Testis (tissue), 3 donors: ENCODE measurements around the gene SYT10. TPM values are rescaled to one million over a fixed set of nuclear protein-coding genes. Genes with fewer than 3 reads are reported as not detected.
"Not testable (repeated sequence)": the region's sequence is repeated elsewhere in the genome, so short reads cannot be mapped to it uniquely, and the experiment has no call there.

Experiments
- DNase-seq: peaks from one replicate; pipeline ENCODE4 v3.0.0-alpha.2; 2019
- H3K27ac ChIP-seq, 2 donors: fragments of 200-600 bp; sonication (generic); one replicate each; pipeline ENCODE4 v1.5.1; 2019
- H3K27me3 ChIP-seq: fragments of 200-600 bp; sonication (generic); one replicate; pipeline ENCODE4 v1.5.1; 2019
- H3K36me3 ChIP-seq: fragments of 200-600 bp; sonication (generic); one replicate; pipeline ENCODE4 v1.5.1; 2017; ENCODE audit warnings: low read depth; ENCODE audit errors: missing control alignments
- H3K4me1 ChIP-seq: fragments of 200-600 bp; sonication (generic); one replicate; pipeline ENCODE4 v1.5.1; 2019
- H3K4me3 ChIP-seq, 2 donors: fragments of 200-600 bp; sonication (generic); one replicate each; pipeline ENCODE4 v1.5.1; 2017 to 2019
- H3K9me3 ChIP-seq: fragments of 200-600 bp; sonication (generic); one replicate; pipeline ENCODE4 v1.5.1; 2017
- POLR2A ChIP-seq: fragments of 450-650 bp; IDR thresholded peaks from one replicate; pipeline ENCODE4 v1.6.1; 2017; ENCODE audit warnings: antibody characterized with exemption, mild to moderate bottlenecking, moderate library complexity
- WGBS, 2 donors: methylation state at CpG; one replicate each; pipeline ENCODE4 v1.1.5; 2018; 5-methylcytosine and 5-hydroxymethylcytosine counted together
- intact Hi-C: fragments of 100-400 bp; cut with DNase I; formaldehyde crosslinking; loops from one replicate; pipeline ENCODE4 v1.15.1; 2023; ENCODE audit warnings: low total_unique reads
- polyA plus RNA-seq: library from polyadenylated mRNA; stranded (reverse); fragments of 350-450 nt; fragmentation: Illumina TruSeq; extraction: RNeasy Lipid Tissue Mini Kit (QIAGEN cat#74804); gene quantifications from one replicate; pipeline ENCODE4 v1.2.3, GENCODE V29; 2014; ENCODE audit warnings: low read depth, low replicate concordance; ENCODE audit not compliant: insufficient read depth
- total RNA-seq, 2 donors: library from RNA; depleted of rRNA; stranded (reverse); fragments of >200 nt; gene quantifications; one replicate each; pipeline ENCODE4 v1.2.3, GENCODE V29; 2016
- TF ChIP-seq, protein P1 (sequence below), 3 experiments: fragments of 450-650 bp in 2 of 3; fragments of 200-600 bp in 1 of 3; sonication (generic) in 1 of 3; IDR thresholded peaks; one replicate each; pipeline ENCODE4 v1.5.1; 2016 to 2019; ENCODE audit warnings: antibody characterized with exemption in 3 of 3, mild to moderate bottlenecking in 2 of 3, moderate library complexity in 1 of 3

Gene SYT10
- total and polyA plus RNA-seq, 3 donors from 2014 or later = 1.2 to 1.9 (median 1.7) TPM

DNA sequence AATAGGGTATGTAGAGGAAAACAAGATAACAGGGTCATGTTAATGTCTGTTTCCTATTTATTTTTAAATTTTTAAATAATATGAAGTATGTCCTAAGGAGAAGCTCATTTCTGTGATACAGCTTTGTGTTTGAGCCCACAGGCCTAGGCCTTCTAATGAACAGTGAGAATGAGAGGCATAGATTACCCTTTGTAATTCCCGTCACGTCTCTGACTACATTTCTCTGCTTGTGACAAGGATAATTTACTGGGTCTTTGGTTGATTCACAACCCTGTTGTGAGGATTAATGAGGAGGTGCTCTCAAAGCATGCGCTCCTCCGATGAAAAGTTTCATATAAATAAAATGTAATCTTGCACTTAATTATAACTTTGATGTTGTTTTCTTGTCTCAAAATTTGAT lies 56.1 kb downstream of the SYT10 start:
- TF ChIP-seq POLR2A = no peak
- TF ChIP-seq, protein P1, sequence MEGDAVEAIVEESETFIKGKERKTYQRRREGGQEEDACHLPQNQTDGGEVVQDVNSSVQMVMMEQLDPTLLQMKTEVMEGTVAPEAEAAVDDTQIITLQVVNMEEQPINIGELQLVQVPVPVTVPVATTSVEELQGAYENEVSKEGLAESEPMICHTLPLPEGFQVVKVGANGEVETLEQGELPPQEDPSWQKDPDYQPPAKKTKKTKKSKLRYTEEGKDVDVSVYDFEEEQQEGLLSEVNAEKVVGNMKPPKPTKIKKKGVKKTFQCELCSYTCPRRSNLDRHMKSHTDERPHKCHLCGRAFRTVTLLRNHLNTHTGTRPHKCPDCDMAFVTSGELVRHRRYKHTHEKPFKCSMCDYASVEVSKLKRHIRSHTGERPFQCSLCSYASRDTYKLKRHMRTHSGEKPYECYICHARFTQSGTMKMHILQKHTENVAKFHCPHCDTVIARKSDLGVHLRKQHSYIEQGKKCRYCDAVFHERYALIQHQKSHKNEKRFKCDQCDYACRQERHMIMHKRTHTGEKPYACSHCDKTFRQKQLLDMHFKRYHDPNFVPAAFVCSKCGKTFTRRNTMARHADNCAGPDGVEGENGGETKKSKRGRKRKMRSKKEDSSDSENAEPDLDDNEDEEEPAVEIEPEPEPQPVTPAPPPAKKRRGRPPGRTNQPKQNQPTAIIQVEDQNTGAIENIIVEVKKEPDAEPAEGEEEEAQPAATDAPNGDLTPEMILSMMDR (IDR thresholded peaks at IDR 0.05) = no peak
- 76 to 78% methylated on average over 4 of the region's 4 CpGs for WGBS, 2 donors
- intact Hi-C loops = no loop called here
- no peak overlapping the region for H3K4me3 ChIP-seq
- DNase-seq = no peak
- H3K27ac ChIP-seq = no peak overlapping the region
- H3K4me1 ChIP-seq = no peaks in the 10 kb centered on the region
- no peaks in the 10 kb centered on the region for H3K9me3 ChIP-seq
- no peaks in the 10 kb centered on the region for H3K36me3 ChIP-seq
- H3K27me3 ChIP-seq = no peaks in the 10 kb centered on the region

DNA sequence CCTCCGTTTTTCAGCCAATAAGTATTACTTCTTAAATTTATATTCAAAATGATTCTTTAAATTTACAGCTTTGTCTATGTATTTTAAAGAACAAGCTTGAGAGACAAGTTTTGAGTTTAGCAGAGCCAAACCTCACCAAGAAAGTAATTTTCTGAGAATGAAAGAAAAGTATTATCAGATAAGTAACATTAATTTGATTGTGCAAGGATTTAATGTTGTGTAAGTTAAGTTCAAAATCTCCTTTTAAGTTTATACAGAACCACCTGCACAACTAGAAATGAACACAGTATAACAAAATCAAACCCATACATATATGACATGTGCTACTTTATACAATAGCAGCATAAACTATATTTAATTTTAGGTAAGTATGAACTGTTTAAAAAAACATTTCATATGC lies 63.5 kb downstream of the SYT10 start:
- no peak overlapping the region for H3K4me3 ChIP-seq

DNA sequence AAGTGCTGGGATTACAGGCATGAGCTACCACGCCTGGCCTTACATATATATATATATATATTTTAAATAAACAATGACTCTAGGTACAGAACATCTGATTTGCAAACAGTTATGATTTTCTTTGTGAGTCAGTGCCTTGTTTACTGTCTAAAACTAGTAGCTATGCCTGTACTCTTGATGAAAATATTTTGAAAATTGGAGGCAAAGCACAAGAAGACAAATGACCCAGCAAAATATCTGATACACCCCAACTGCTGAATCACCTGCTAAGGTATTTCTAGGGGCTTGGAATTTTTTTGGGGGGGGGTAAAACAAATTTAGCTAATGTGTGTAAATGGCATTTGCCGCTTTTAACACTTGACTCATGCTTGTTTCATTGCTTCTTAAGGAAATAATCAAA lies 69.3 kb downstream of the SYT10 start:
- Histone ChIP-seq H3K9me3 (no peaks in the 10 kb centered on the region), H3K36me3 (no peaks in the 10 kb centered on the region), H3K4me1 (no peaks in the 10 kb centered on the region), H3K4me3 (no peak overlapping the region), H3K27me3 (no peaks in the 10 kb centered on the region), H3K27ac (no peak overlapping the region)
- DNase-seq = no peak
- WGBS, 2 donors = 87 to 89% methylated on average over 2 of the region's 2 CpGs
- no peak for TF ChIP-seq POLR2A
- TF ChIP-seq, protein P1 (IDR thresholded peaks at IDR 0.05) = no peak
- intact Hi-C loops = no loop called here

More for the DNA sequence above, 63.5 kb downstream of the SYT10 start:
- Histone ChIP-seq H3K4me1 (no peaks in the 10 kb centered on the region), H3K9me3 (no peaks in the 10 kb centered on the region), H3K36me3 (no peaks in the 10 kb centered on the region), H3K27ac (no peak overlapping the region), H3K27me3 (no peaks in the 10 kb centered on the region)
- WGBS, 2 donors = 83 to 85% methylated on average over 1 of the region's 1 CpG
- TF ChIP-seq, protein P1 (IDR thresholded peaks at IDR 0.05) = no peak
- no peak for TF ChIP-seq POLR2A
- DNase-seq = no peak
- intact Hi-C loops = no loop called here

DNA sequence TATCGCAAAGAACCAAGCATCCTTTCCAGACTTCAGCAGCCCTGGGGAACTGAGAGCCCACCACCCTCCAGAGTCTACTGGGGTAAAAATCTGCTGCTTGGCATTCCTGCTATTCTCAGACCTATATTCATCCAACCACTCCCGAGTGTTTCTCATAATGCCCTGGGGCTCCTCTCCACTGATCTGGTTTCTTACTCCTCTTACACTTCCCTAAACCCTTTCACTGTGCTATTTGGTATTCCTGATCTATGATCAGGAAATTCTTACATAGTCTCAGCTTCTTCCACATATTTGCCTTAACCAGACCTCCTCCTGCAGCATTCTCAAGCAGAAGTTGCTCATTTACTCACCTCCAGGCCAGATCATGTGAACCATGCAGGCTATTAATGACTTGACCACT lies 82.4 kb downstream of the SYT10 start:
- TF ChIP-seq, protein P1 (IDR thresholded peaks at IDR 0.05) = no peak
- no peak for TF ChIP-seq POLR2A
- Histone ChIP-seq H3K4me3 (no peak overlapping the region), H3K27ac (no peak overlapping the region), H3K27me3 (no peaks in the 10 kb centered on the region), H3K36me3 (no peaks in the 10 kb centered on the region), H3K4me1 (no peaks in the 10 kb centered on the region), H3K9me3 (no peaks in the 10 kb centered on the region)
- WGBS, 2 donors = 87 to 92% methylated on average over 2 of the region's 2 CpGs
- intact Hi-C loops = no loop called here
- no peak for DNase-seq

DNA sequence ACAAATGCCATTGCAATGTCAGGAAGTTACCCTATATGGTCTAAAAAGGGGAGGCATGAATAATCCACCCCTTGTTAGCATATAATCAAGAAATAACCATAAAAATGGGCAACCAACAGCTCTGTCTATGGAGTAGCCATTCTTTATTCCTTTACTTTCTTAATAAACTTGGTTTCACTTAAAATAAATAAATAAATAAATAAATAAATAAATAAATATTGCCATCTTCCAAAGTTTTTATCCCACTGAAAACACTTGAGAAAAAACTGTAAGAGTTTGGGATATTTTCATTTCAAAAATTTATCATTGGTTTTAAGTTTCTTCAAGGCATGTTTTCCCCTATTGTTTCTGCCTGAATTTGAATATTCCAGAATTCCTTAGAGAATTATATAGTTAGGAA lies 89.8 kb downstream of the SYT10 start:
- Histone ChIP-seq H3K27ac (no peak overlapping the region), H3K27me3 (no peaks in the 10 kb centered on the region), H3K9me3 (no peaks in the 10 kb centered on the region), H3K4me1 (no peaks in the 10 kb centered on the region), H3K4me3 (no peak overlapping the region), H3K36me3 (no peaks in the 10 kb centered on the region)
- DNase-seq = no peak
- intact Hi-C loops = no loop called here
- TF ChIP-seq, protein P1 (IDR thresholded peaks at IDR 0.05) = no peak
- no peak for TF ChIP-seq POLR2A

DNA sequence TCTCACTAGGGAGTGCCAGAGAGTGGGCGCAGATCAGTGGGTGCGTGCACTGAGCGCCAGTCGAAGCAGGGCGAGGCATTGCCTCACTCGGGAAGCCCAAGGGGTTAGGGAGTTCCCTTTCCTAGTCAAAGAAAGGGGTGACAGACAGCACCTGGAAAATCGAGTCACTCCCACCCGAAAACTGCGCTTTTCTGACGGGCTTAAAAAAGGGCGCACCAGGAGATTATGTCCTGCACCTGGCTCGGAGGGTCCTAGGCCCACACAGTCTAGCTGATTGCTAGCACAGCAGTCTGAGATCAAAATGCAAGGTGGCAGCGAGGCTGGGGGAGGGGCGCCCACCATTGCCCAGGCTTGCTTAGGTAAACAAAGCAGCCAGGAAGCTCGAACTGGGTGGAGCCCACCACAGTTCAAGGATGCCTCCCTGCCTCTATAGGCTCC lies 107.6 kb downstream of the SYT10 start:
- DNase-seq, H3K4me3 ChIP-seq, intact Hi-C loops, H3K27ac ChIP-seq, H3K4me1 ChIP-seq, H3K9me3 ChIP-seq, H3K36me3 ChIP-seq, H3K27me3 ChIP-seq: not testable (repeated sequence)
- WGBS, 2 donors = 88 to 90% methylated on average over 15 of the region's 15 CpGs
